SK-N-SH (cell line): ENCODE measurements around the gene CHRND. TPM values are rescaled to one million over a fixed set of nuclear protein-coding genes. Genes with fewer than 3 reads are reported as not detected.

Experiments
- CTCF ChIA-PET: fragments of 300-600, 350-600 bp; formaldehyde crosslinking; extraction: SDS; loops from one replicate; lab custom pipeline; 2021; lab: Yijun Ruan, JAX
- POLR2A ChIA-PET: fragments of 350-600 bp; sonication (Branson Sonifier 250); formaldehyde crosslinking; extraction: SDS; loops from one replicate; lab custom pipeline; 2020; ENCODE audit warnings: antibody characterized with exemption, inconsistent platforms; lab: Yijun Ruan, JAX
- DNase-seq: peaks from one replicate; pipeline ENCODE4 v3.0.0; 2012
- H2AFZ ChIP-seq: fragments of 200-600 bp; sonication (generic); 2 replicates; pipeline ENCODE4 v1.8.1; 2016; ENCODE audit warnings: antibody characterized with exemption, mild to moderate bottlenecking, low read depth
- H3F3A ChIP-seq: fragments of 200-600 bp; sonication (generic); replicated peaks from 2 replicates; pipeline ENCODE3; 2016; ENCODE audit warnings: antibody characterized with exemption, mild to moderate bottlenecking; ENCODE audit not compliant: insufficient read depth
- H3K27ac ChIP-seq, 2 experiments: fragments of 200-500 bp in 1 of 2; fragments of 200-600 bp in 1 of 2; sonication (Bioruptor generic) in 1 of 2; sonication (generic), shearing (Covaris generic) in 1 of 2; 2 replicates each; pipeline versions ENCODE4 v1.5.1 to v1.6.1; 2014 to 2016; ENCODE audit warnings: low read depth in 2 of 2, inconsistent platforms in 1 of 2, low read length in 1 of 2, mild to moderate bottlenecking in 1 of 2, mixed read lengths in 1 of 2
- H3K27me3 ChIP-seq: fragments of 200-600 bp; sonication (generic), shearing (Covaris generic); 2 replicates; pipeline ENCODE4 v1.6.1; 2016; ENCODE audit warnings: mixed run types; ENCODE audit not compliant: insufficient read depth
- H3K36me3 ChIP-seq, 2 experiments: fragments of 200-500 bp in 1 of 2; fragments of 200-600 bp in 1 of 2; sonication (Bioruptor generic) in 1 of 2; sonication (generic) in 1 of 2; replicated peaks in 1 of 2; 2 replicates each; pipeline versions ENCODE3 to v1.5.1; 2014 to 2016; ENCODE audit warnings: low read length in 1 of 2, mild to moderate bottlenecking in 1 of 2; ENCODE audit not compliant: insufficient read depth in 2 of 2, control insufficient read depth in 1 of 2
- H3K4me1 ChIP-seq, 2 experiments: fragments of 200-500 bp in 1 of 2; fragments of 200-600 bp in 1 of 2; sonication (Bioruptor generic) in 1 of 2; sonication (generic), shearing (Covaris generic) in 1 of 2; 2 replicates each; pipeline versions ENCODE4 v1.5.1 to v1.6.1; 2014 to 2016; ENCODE audit warnings: low read depth in 1 of 2, low read length in 1 of 2, mixed run types in 1 of 2; ENCODE audit not compliant: insufficient read depth in 2 of 2, control insufficient read depth in 1 of 2
- H3K4me2 ChIP-seq: fragments of 200-600 bp; sonication (generic), shearing (Covaris generic); 2 replicates; pipeline ENCODE4 v1.6.1; 2017; ENCODE audit warnings: mixed run types
- H3K4me3 ChIP-seq, 2 experiments: fragments of 200-500 bp in 1 of 2; fragments of 200-600 bp in 1 of 2; sonication (Bioruptor generic) in 1 of 2; sonication (generic), shearing (Covaris generic) in 1 of 2; 2 replicates each; pipeline versions ENCODE4 v1.5.1 to v1.8.1; 2014 to 2016; ENCODE audit warnings: low read depth in 2 of 2, inconsistent platforms in 1 of 2, low read length in 1 of 2, mild to moderate bottlenecking in 1 of 2, mixed read lengths in 1 of 2, moderate library complexity in 1 of 2
- H3K79me2 ChIP-seq: fragments of 200-600 bp; sonication (generic); 2 replicates; pipeline ENCODE4 v1.8.1; 2017; ENCODE audit warnings: mild to moderate bottlenecking; ENCODE audit not compliant: insufficient read depth
- H3K9ac ChIP-seq: fragments of 200-600 bp; sonication (generic); 2 replicates; pipeline ENCODE4 v1.6.1; 2017; ENCODE audit warnings: mixed run types
- H3K9me2 ChIP-seq: fragments of 200-600 bp; sonication (generic); 2 replicates; pipeline ENCODE4 v1.6.1; 2017; ENCODE audit warnings: mixed run types
- H3K9me3 ChIP-seq: fragments of 200-600 bp; sonication (generic); 2 replicates; pipeline ENCODE4 v1.6.1; 2017; ENCODE audit warnings: mixed run types, mild to moderate bottlenecking, moderate library complexity
- H4K20me1 ChIP-seq: fragments of 200-600 bp; sonication (generic); 2 replicates; pipeline ENCODE4 v1.6.1; 2017; ENCODE audit warnings: mild to moderate bottlenecking, mixed run types; ENCODE audit not compliant: insufficient read depth
- EP300 ChIP-seq, 2 experiments: IDR thresholded peaks; 2 replicates each; pipeline versions ENCODE4 v1.4.0 to v1.6.1; 2012; ENCODE audit warnings: borderline replicate concordance in 1 of 2, low read depth in 1 of 2, low read length in 1 of 2
- EZH2phosphoT487 ChIP-seq: fragments of 200-600 bp; sonication (generic); IDR thresholded peaks from 2 replicates; pipeline ENCODE4 v1.6.1; 2017; ENCODE audit warnings: low read depth, mixed run types, mild to moderate bottlenecking, antibody characterized with exemption, moderate library complexity, borderline replicate concordance
- MEF2A ChIP-seq: IDR thresholded peaks from 2 replicates; pipeline ENCODE4 v1.4.0; 2012; ENCODE audit warnings: low read depth, borderline replicate concordance
- MXI1 ChIP-seq: IDR thresholded peaks from 2 replicates; pipeline ENCODE4 v1.6.1; 2012; ENCODE audit warnings: mild to moderate bottlenecking, low read depth, low read length, improper control_type of control experiment
- RAD21 ChIP-seq: IDR thresholded peaks from 2 replicates; pipeline ENCODE4 v1.6.1; 2012; ENCODE audit warnings: mild to moderate bottlenecking, low read length
- RFX5 ChIP-seq: IDR thresholded peaks from 2 replicates; pipeline ENCODE4 v1.6.1; 2012; ENCODE audit warnings: mild to moderate bottlenecking, improper control_type of control experiment, low read length
- SIN3A ChIP-seq: IDR thresholded peaks from 2 replicates; pipeline ENCODE4 v1.6.1; 2012; ENCODE audit warnings: low read depth, mild to moderate bottlenecking, low read length, moderate library complexity, borderline replicate concordance
- SMC3 ChIP-seq: IDR thresholded peaks from 2 replicates; pipeline ENCODE4 v1.6.1; 2012; ENCODE audit warnings: low read depth, low read length, improper control_type of control experiment
- WGBS: methylation state at CpG from one replicate; pipeline ENCODE4 v1.1.6; 2017; ENCODE audit warnings: low lambda C conversion rate; 5-methylcytosine and 5-hydroxymethylcytosine counted together
- polyA plus RNA-seq, 3 experiments: library from polyadenylated mRNA; depleted of rRNA; stranded (reverse); fragments of >200 nt; gene quantifications; 2 replicates each; pipeline ENCODE4 v1.2.3, GENCODE V29; 2012
- TF ChIP-seq, protein P1 (sequence below): fragments of 200-600 bp; sonication (generic); IDR thresholded peaks from 2 replicates; pipeline ENCODE4 v1.6.1; 2017; ENCODE audit warnings: antibody characterized with exemption, mild to moderate bottlenecking, moderate library complexity
- TF ChIP-seq, protein P2 (sequence below): fragments of 150-350 bp; IDR thresholded peaks from 2 replicates; pipeline ENCODE4 v1.6.1; 2016; ENCODE audit warnings: mild to moderate bottlenecking, low read depth, low read length
- TF ChIP-seq, protein P3 (sequence below): IDR thresholded peaks from 2 replicates; pipeline ENCODE4 v1.4.0; 2012; ENCODE audit warnings: low read depth

The CHRND gene
- polyA plus RNA-seq, 1 of the 3 experiments (the other 2 are of a cell fraction): 0.12 TPM

DNA sequence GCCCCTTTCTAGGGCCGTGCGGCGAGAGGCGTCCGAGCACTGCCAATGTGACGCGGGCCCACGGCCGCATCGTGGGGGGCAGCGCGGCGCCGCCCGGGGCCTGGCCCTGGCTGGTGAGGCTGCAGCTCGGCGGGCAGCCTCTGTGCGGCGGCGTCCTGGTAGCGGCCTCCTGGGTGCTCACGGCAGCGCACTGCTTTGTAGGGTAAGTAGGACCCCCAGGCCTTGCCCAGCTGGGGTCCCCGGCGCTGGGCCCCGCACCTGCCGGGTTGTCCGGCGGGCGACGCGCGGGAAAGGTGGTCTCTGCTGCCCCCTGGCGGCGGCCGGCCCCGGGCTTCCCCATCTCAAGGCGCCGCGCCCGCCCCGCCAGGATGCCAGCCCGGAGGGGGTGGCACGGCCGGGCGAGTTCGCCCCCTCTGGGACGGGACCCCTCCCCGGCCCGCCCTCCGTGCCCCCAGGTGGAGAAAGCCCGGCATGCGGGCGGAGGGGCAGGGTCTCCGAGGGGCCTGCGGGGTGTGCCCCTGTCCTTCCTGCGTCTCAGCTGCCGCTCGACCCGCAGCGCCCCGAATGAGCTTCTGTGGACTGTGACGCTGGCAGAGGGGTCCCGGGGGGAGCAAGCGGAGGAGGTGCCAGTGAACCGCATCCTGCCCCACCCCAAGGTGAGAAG lies 3.9 kb upstream of the CHRND start:
- Histone ChIP-seq H3K4me2 (peak overlapping the region; percentile 65; the same call in 1 of the 2 replicates), H3K9ac (no peak overlapping the region), H3K4me1 (peaks cover 0 to 23% of the 10 kb centered on the region in 2 experiments; a peak in 1 of 4 replicates), H3K36me3 (no peaks in the 10 kb centered on the region), H3K27ac (no peak overlapping the region), H3K9me3 (no peaks in the 10 kb centered on the region), H3K4me3 (peak overlapping the region; percentile 9 to 44; a peak in 2 of 4 replicates), H3K79me2 (no peaks in the 10 kb centered on the region), H3K27me3 (peaks cover 29% of the 10 kb centered on the region), H2AFZ (no peak overlapping the region), H3K9me2 (no peaks in the 10 kb centered on the region), H4K20me1 (no peaks in the 10 kb centered on the region), H3F3A (no peaks in the 10 kb centered on the region)
- peak; percentile 96 for DNase-seq
- ChIA-PET CTCF (interaction anchor here (0.6 to 9.7 kb wide), 48 partner anchors 10 to 921 kb away, joined by 3 to 196 read pairs (median 4); partner anchors contain the start of genes CHRNG, EIF4E2 and TIGD1), POLR2A (no interaction called here)
- TF ChIP-seq, protein P1, sequence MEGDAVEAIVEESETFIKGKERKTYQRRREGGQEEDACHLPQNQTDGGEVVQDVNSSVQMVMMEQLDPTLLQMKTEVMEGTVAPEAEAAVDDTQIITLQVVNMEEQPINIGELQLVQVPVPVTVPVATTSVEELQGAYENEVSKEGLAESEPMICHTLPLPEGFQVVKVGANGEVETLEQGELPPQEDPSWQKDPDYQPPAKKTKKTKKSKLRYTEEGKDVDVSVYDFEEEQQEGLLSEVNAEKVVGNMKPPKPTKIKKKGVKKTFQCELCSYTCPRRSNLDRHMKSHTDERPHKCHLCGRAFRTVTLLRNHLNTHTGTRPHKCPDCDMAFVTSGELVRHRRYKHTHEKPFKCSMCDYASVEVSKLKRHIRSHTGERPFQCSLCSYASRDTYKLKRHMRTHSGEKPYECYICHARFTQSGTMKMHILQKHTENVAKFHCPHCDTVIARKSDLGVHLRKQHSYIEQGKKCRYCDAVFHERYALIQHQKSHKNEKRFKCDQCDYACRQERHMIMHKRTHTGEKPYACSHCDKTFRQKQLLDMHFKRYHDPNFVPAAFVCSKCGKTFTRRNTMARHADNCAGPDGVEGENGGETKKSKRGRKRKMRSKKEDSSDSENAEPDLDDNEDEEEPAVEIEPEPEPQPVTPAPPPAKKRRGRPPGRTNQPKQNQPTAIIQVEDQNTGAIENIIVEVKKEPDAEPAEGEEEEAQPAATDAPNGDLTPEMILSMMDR: peak; percentile 71
- TF ChIP-seq, protein P2, sequence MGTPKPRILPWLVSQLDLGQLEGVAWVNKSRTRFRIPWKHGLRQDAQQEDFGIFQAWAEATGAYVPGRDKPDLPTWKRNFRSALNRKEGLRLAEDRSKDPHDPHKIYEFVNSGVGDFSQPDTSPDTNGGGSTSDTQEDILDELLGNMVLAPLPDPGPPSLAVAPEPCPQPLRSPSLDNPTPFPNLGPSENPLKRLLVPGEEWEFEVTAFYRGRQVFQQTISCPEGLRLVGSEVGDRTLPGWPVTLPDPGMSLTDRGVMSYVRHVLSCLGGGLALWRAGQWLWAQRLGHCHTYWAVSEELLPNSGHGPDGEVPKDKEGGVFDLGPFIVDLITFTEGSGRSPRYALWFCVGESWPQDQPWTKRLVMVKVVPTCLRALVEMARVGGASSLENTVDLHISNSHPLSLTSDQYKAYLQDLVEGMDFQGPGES: no peak
- TF ChIP-seq MXI1: no peak
- TF ChIP-seq RAD21: peak; percentile 78
- TF ChIP-seq SIN3A: no peak
- TF ChIP-seq RFX5: no peak
- no peak for TF ChIP-seq EZH2phosphoT487
- peak; percentile 64 for TF ChIP-seq SMC3
- TF ChIP-seq, protein P3, sequence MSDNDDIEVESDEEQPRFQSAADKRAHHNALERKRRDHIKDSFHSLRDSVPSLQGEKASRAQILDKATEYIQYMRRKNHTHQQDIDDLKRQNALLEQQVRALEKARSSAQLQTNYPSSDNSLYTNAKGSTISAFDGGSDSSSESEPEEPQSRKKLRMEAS: no peak
- no peak for TF ChIP-seq MEF2A
- no peak for TF ChIP-seq EP300 (IDR thresholded peaks at IDR 0.05; ENCODE audit: borderline replicate concordance in 1 of 2, low read depth in 1 of 2, low read length in 1 of 2)
- 0% methylated on average over 10 of the region's 66 CpGs for WGBS
